H9 (cell line): ENCODE data around the gene WDFY3. TPM values are rescaled to one million over a fixed set of nuclear protein-coding genes. Genes with fewer than 3 reads are reported as not detected.

Source experiments
- DNase-seq: peaks from one replicate; pipeline ENCODE4 v3.0.0-alpha.2; 2017
- H2AFZ ChIP-seq: one replicate; pipeline ENCODE4 v1.6.1; 2013; ENCODE audit warnings: mild to moderate bottlenecking, low read length, control low read depth, moderate library complexity
- H2AK5ac ChIP-seq: 2 replicates; pipeline ENCODE4 v1.6.1; 2013; ENCODE audit warnings: low read length, control low read depth, mixed read lengths; ENCODE audit not compliant: insufficient read length
- H2BK120ac ChIP-seq: one replicate; pipeline ENCODE4 v1.6.1; 2013; ENCODE audit warnings: low read depth, mild to moderate bottlenecking, low read length, control low read depth, inconsistent platforms; ENCODE audit not compliant: poor library complexity, severe bottlenecking
- H2BK12ac ChIP-seq: 2 replicates; pipeline ENCODE4 v1.6.1; 2013; ENCODE audit warnings: low read length, control low read depth, mixed read lengths, low read depth; ENCODE audit not compliant: insufficient read length
- H2BK15ac ChIP-seq: 2 replicates; pipeline ENCODE4 v1.6.1; 2013; ENCODE audit warnings: low read depth, low read length, control low read depth
- H2BK20ac ChIP-seq: one replicate; pipeline ENCODE4 v1.6.1; 2013; ENCODE audit warnings: low read depth, mild to moderate bottlenecking, low read length, control low read depth, inconsistent platforms; ENCODE audit not compliant: poor library complexity, severe bottlenecking
- H2BK5ac ChIP-seq: 2 replicates; pipeline ENCODE4 v1.6.1; 2013; ENCODE audit warnings: low read length, control low read depth, mixed read lengths; ENCODE audit not compliant: insufficient read length
- H3K14ac ChIP-seq: 2 replicates; pipeline ENCODE4 v1.6.1; 2013; ENCODE audit warnings: low read length, control low read depth; ENCODE audit not compliant: insufficient read depth
- H3K18ac ChIP-seq: 2 replicates; pipeline ENCODE4 v1.6.1; 2013; ENCODE audit warnings: low read depth, mild to moderate bottlenecking, mixed read lengths, low read length, control low read depth; ENCODE audit not compliant: insufficient read length
- H3K23ac ChIP-seq: 2 replicates; pipeline ENCODE4 v1.6.1; 2013; ENCODE audit warnings: low read length, control low read depth, mixed read lengths, low read depth; ENCODE audit not compliant: insufficient read length
- H3K23me2 ChIP-seq: 2 replicates; pipeline ENCODE4 v1.6.1; 2013; ENCODE audit warnings: low read depth, mild to moderate bottlenecking, mixed read lengths, low read length, control low read depth; ENCODE audit not compliant: insufficient read length, poor library complexity, severe bottlenecking
- H3K27ac ChIP-seq: 2 replicates; pipeline ENCODE4 v1.5.1; 2013; ENCODE audit warnings: low read length, control low read depth, mixed read lengths, low read depth; ENCODE audit not compliant: insufficient read length
- H3K27me3 ChIP-seq: 2 replicates; pipeline ENCODE4 v1.6.1; 2013; ENCODE audit warnings: low read length, control low read depth, inconsistent platforms; ENCODE audit not compliant: insufficient read depth
- H3K4ac ChIP-seq: 2 replicates; pipeline ENCODE4 v1.6.1; 2013; ENCODE audit warnings: low read depth, mild to moderate bottlenecking, control low read depth, inconsistent platforms, low read length, moderate library complexity
- H3K4me1 ChIP-seq: 2 replicates; pipeline ENCODE4 v1.6.1; 2013; ENCODE audit warnings: low read length, control low read depth, inconsistent platforms; ENCODE audit not compliant: insufficient read depth
- H3K4me2 ChIP-seq: 2 replicates; pipeline ENCODE4 v1.6.1; 2013; ENCODE audit warnings: low read length, control low read depth, mixed read lengths; ENCODE audit not compliant: insufficient read length, insufficient read depth
- H3K56ac ChIP-seq: 2 replicates; pipeline ENCODE4 v1.6.1; 2013; ENCODE audit warnings: low read depth, mild to moderate bottlenecking, mixed read lengths, low read length, control low read depth; ENCODE audit not compliant: insufficient read length
- H3K79me1 ChIP-seq: 2 replicates; pipeline ENCODE4 v1.6.1; 2013; ENCODE audit warnings: low read depth, mild to moderate bottlenecking, moderate library complexity, low read length, control low read depth, inconsistent platforms; ENCODE audit not compliant: insufficient read depth, poor library complexity, severe bottlenecking
- H3K79me2 ChIP-seq: 2 replicates; pipeline ENCODE4 v1.6.1; 2013; ENCODE audit warnings: low read length, control low read depth, inconsistent platforms; ENCODE audit not compliant: insufficient read depth
- H3K9ac ChIP-seq: 2 replicates; pipeline ENCODE4 v1.6.1; 2013; ENCODE audit warnings: low read length, control low read depth, mixed read lengths; ENCODE audit not compliant: insufficient read length; ENCODE audit errors: extremely low read depth
- H3K9me3 ChIP-seq: one replicate; pipeline ENCODE4 v1.6.1; 2013; ENCODE audit warnings: low read depth, low read length, inconsistent platforms; ENCODE audit not compliant: control insufficient read depth
- H3T11ph ChIP-seq: one replicate; pipeline ENCODE4 v1.6.1; 2013; ENCODE audit warnings: mild to moderate bottlenecking, low read length, control low read depth, inconsistent platforms
- H4K20me1 ChIP-seq: one replicate; pipeline ENCODE4 v1.6.1; 2013; ENCODE audit not compliant: control insufficient read depth, insufficient read length, insufficient read depth
- H4K5ac ChIP-seq: 2 replicates; pipeline ENCODE4 v1.6.1; 2013; ENCODE audit warnings: low read depth, mild to moderate bottlenecking, mixed read lengths, low read length, control low read depth; ENCODE audit not compliant: insufficient read length
- H4K8ac ChIP-seq: replicated peaks from 2 replicates; pipeline ENCODE4 v1.6.1; 2013; ENCODE audit warnings: low read length, control low read depth, mixed read lengths, low read depth; ENCODE audit not compliant: insufficient read length
- H4K91ac ChIP-seq: 2 replicates; pipeline ENCODE4 v1.6.1; 2013; ENCODE audit warnings: low read depth, mild to moderate bottlenecking, moderate library complexity, mixed read lengths, low read length, control low read depth; ENCODE audit not compliant: insufficient read length
- H3K27ac Mint-ChIP-seq, 3 experiments: 2 replicates in 2 of 3; 3 replicates in 1 of 3; pipeline ENCODE4 v1.8.0; 2020 to 2021; ENCODE audit warnings: mixed read lengths in 3 of 3, mild to moderate bottlenecking in 1 of 3, moderate library complexity in 1 of 3
- H3K27me3 Mint-ChIP-seq: 2 replicates; pipeline ENCODE4 v1.8.0; 2021; ENCODE audit warnings: low read depth, mild to moderate bottlenecking, moderate library complexity, mixed read lengths
- H3K36me3 Mint-ChIP-seq, 3 experiments: 2 replicates in 2 of 3; 3 replicates in 1 of 3; pipeline ENCODE4 v1.8.0; 2020 to 2021; ENCODE audit warnings: low read depth in 3 of 3, mixed read lengths in 3 of 3; ENCODE audit not compliant: insufficient read depth in 1 of 3
- H3K4me1 Mint-ChIP-seq, 2 experiments: 2 replicates each; pipeline ENCODE4 v1.8.0; 2020; ENCODE audit warnings: mixed read lengths in 2 of 2
- H3K4me3 Mint-ChIP-seq, 2 experiments: 2 replicates in 1 of 2; 3 replicates in 1 of 2; pipeline ENCODE4 v1.8.0; 2020 to 2021; ENCODE audit warnings: mild to moderate bottlenecking in 2 of 2, mixed read lengths in 2 of 2, moderate library complexity in 1 of 2
- H3K9me3 Mint-ChIP-seq, 2 experiments: 2 replicates in 1 of 2; 3 replicates in 1 of 2; pipeline ENCODE4 v1.8.0; 2020; ENCODE audit warnings: mild to moderate bottlenecking in 2 of 2, mixed read lengths in 2 of 2, moderate library complexity in 1 of 2
- WGBS: extraction: QIAGEN DNeasy Blood & Tissue Kit; methylation state at CpG from one replicate; pipeline ENCODE4 v1.1.7; 2013; ENCODE audit warnings: missing lambda C conversion rate, low lambda C conversion rate, mixed read lengths; ENCODE audit not compliant: insufficient read length; ENCODE audit errors: extremely low coverage; 5-methylcytosine and 5-hydroxymethylcytosine counted together
- total RNA-seq: library from RNA; stranded (reverse); gene quantifications from 2 replicates; pipeline ENCODE4 v1.2.1, GENCODE V29; 2021
- TF ChIP-seq, protein P1 (sequence below): fragments of 200-600 bp; sonication (generic); conservative IDR thresholded peaks from 3 replicates; pipeline ENCODE4 v1.8.0; 2021; ENCODE audit warnings: antibody characterized with exemption, mild to moderate bottlenecking

WDFY3 gene
- total RNA-seq, 1 experiment from 2014 or later, result 54.6 TPM

DNA sequence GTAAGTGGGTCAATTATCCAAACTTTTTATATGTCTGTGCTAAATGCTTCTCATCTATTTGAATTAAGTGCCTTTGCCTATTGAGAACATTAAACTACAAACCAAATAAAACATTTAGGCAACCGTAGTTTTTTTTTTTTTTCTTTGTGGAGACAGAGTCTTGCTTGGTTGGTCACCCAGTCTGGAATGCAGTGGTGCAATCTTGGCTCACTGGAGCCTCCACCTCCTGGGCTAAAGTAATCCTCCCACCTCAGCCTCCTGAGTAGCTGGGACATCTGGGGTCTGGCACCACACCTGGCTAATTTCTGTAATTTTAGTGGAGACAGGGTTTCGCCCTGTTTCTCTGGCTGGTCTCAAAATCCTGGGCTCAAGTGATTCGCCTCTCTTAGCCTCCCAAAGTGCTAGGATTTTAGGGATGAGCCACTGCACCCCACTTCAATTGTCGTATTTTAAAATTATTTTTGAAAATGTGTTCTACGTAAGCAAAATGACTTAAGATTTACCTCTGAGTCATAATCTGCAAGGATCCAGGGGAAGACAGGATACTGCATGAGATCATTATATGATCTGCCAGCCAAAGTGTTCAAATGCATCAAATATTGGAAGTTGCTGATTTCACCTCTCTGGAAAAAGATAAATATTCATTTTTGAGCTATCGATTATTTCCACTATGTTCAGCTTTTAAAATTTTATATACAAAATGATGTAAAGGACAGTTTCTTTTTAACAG, 257.9 kb downstream of the WDFY3 start:
- H3K56ac ChIP-seq, result no peak overlapping the region
- H3K9me3 Mint-ChIP-seq, result peaks cover 0 to 3% of the 10 kb centered on the region in 2 experiments; a peak in 1 of 5 replicates
- H3K4me3 Mint-ChIP-seq, result no peak overlapping the region
- no peak overlapping the region for H3K4me2 ChIP-seq
- H4K20me1 ChIP-seq, result no peaks in the 10 kb centered on the region
- no peak overlapping the region for H2AK5ac ChIP-seq
- no peak overlapping the region for H3K27ac Mint-ChIP-seq
- no peak overlapping the region for H2BK15ac ChIP-seq
- H3K4me1 Mint-ChIP-seq, result peaks cover 0 to 5% of the 10 kb centered on the region in 2 experiments; a peak in 1 of 4 replicates
- H4K8ac ChIP-seq, result no peak overlapping the region
- no peak overlapping the region for H2BK12ac ChIP-seq
- no peaks in the 10 kb centered on the region for H3K79me2 ChIP-seq
- no peak overlapping the region for H3K23ac ChIP-seq
- H4K5ac ChIP-seq, result no peak overlapping the region
- no peaks in the 10 kb centered on the region for H3K23me2 ChIP-seq
- H3K18ac ChIP-seq, result no peak overlapping the region
- no peak overlapping the region for H2BK20ac ChIP-seq
- H2AFZ ChIP-seq, result no peak overlapping the region
- TF ChIP-seq, protein P1, sequence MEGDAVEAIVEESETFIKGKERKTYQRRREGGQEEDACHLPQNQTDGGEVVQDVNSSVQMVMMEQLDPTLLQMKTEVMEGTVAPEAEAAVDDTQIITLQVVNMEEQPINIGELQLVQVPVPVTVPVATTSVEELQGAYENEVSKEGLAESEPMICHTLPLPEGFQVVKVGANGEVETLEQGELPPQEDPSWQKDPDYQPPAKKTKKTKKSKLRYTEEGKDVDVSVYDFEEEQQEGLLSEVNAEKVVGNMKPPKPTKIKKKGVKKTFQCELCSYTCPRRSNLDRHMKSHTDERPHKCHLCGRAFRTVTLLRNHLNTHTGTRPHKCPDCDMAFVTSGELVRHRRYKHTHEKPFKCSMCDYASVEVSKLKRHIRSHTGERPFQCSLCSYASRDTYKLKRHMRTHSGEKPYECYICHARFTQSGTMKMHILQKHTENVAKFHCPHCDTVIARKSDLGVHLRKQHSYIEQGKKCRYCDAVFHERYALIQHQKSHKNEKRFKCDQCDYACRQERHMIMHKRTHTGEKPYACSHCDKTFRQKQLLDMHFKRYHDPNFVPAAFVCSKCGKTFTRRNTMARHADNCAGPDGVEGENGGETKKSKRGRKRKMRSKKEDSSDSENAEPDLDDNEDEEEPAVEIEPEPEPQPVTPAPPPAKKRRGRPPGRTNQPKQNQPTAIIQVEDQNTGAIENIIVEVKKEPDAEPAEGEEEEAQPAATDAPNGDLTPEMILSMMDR, result no peak
- no peak overlapping the region for H3K9ac ChIP-seq
- no peaks in the 10 kb centered on the region for H3K27me3 Mint-ChIP-seq
- H3K9me3 ChIP-seq, result no peaks in the 10 kb centered on the region
- no peaks in the 10 kb centered on the region for H3K27me3 ChIP-seq
- H3T11ph ChIP-seq, result no peak overlapping the region
- H3K27ac ChIP-seq, result no peak overlapping the region
- DNase-seq, result no peak
- no peaks in the 10 kb centered on the region for H3K4me1 ChIP-seq
- H4K91ac ChIP-seq, result no peak overlapping the region
- H3K79me1 ChIP-seq, result no peaks in the 10 kb centered on the region
- peaks cover 24 to 59% (median 58%) of the 10 kb centered on the region in 3 experiments for H3K36me3 Mint-ChIP-seq
- no peak overlapping the region for H2BK120ac ChIP-seq
- no peak overlapping the region for H3K14ac ChIP-seq
- WGBS, result no CpG with 5 or more reads among the region's 6 CpGs
- H3K4ac ChIP-seq, result no peak overlapping the region
- no peak overlapping the region for H2BK5ac ChIP-seq
